ENCODE data around the gene CISD2. TPM values are rescaled to one million over a fixed set of nuclear protein-coding genes. Genes with fewer than 3 reads are reported as not detected.

The CISD2 gene, protein sequence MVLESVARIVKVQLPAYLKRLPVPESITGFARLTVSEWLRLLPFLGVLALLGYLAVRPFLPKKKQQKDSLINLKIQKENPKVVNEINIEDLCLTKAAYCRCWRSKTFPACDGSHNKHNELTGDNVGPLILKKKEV
- total RNA-seq (2022; extraction: Qiagen RNA extraction; ENCODE audit: low read depth) = 29.2 to 43.7 TPM (median 39.9 TPM) in 5 replicates

DNA sequence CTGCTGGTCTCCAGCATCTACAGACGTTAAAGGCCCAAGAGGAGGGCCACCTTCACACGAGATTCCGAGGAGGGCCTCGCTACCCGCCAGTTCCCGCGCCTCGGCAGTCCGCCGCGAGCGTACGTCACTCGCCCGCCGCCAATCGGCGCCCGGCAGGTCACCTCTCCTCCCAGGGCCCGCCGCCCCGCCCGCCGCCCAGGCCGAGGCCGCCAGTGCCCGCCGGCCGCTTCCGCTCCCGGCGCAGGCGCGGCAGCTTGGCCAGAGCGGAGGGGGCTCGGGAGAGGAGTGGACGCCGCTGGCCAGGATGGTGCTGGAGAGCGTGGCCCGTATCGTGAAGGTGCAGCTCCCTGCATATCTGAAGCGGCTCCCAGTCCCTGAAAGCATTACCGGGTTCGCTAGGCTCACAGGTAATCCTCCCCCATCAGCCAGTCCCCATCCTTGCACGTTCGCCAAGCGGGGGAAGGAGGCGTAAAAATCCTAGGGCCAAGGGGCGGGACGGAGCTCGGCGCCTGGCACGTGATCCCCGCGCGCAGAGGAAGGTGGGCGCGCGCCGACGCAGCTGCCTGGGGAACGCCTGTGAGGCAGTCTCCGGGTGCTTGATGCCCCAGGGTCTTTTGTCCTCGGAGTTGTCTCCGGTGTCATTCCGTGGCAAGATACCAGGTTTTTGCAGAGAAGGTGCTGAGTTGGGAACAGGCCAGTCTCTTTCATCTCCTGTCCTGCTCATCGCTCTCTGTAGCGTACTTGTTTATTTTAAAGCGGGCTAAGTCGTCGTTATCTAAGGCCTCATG lies at the start of gene CISD2:
Gene CISD2 (plus strand): TSS at position 212 of the 788 bp plus-strand sequence. CDS start 93 bp downstream, at position 305.

GRCh38 chr4:102826890-102827673 lies 41.7 kb upstream of the CISD2 start, which contains the start of gene UBE2D3:
Gene UBE2D3, minus strand, starts transcription at chr4:102827551. Its CDS starts 1,043 bp downstream, at chr4:102826508.

Other genes with a start within 250 kb of the CISD2 start
- gene MANBA, start 108.0 kb upstream of the CISD2 start, total RNA-seq (2022; extraction: Qiagen RNA extraction; ENCODE audit: low read depth) = 10.8 to 13.9 TPM (median 11.6 TPM) in 5 replicates
- gene UBE2D3, start 41.4 kb upstream of the CISD2 start, total RNA-seq (2022; extraction: Qiagen RNA extraction; ENCODE audit: low read depth) = 191 to 222 TPM (median 211 TPM) in 5 replicates
- 0.10 TPM in 1 of 5 replicates, not detected in the others for gene SLC9B1, start 150.7 kb downstream of the CISD2 start, total RNA-seq (2022; extraction: Qiagen RNA extraction; ENCODE audit: low read depth)
- 6.0 to 10.0 TPM (median 7.7 TPM) in 5 replicates for gene SLC9B2, start 207.8 kb downstream of the CISD2 start, total RNA-seq (2022; extraction: Qiagen RNA extraction; ENCODE audit: low read depth)
- gene BDH2, start 230.8 kb downstream of the CISD2 start, total RNA-seq (2022; extraction: Qiagen RNA extraction; ENCODE audit: low read depth) = 7.4 to 8.8 TPM (median 8.3 TPM) in 5 replicates

Data from A549 treated with RU486 at 1 μM for 4 hours (cell line).